GM23248 (cell line): Measurements from ENCODE around the gene NPHP4. TPM values are rescaled to one million over a fixed set of nuclear protein-coding genes. Genes with fewer than 3 reads are reported as not detected.

Experiments
- DNase-seq: peaks from one replicate; pipeline ENCODE4 v3.0.0-alpha.2; 2015
- H2AFZ ChIP-seq: fragments of 200-600 bp; sonication (generic); 2 replicates; pipeline ENCODE4 v1.6.1; 2016; ENCODE audit warnings: antibody characterized with exemption
- H3F3A ChIP-seq: fragments of 200-600 bp; sonication (generic); 2 replicates; pipeline ENCODE4 v1.6.1; 2016; ENCODE audit warnings: mild to moderate bottlenecking, antibody characterized with exemption, mixed run types; ENCODE audit not compliant: insufficient read depth
- H3K27ac ChIP-seq: fragments of 200-600 bp; sonication (generic); 2 replicates; pipeline ENCODE4 v1.5.1; 2016; ENCODE audit warnings: mild to moderate bottlenecking
- H3K27me3 ChIP-seq: fragments of 200-600 bp; sonication (generic); replicated peaks from 2 replicates; pipeline ENCODE4 v1.6.1; 2016; ENCODE audit warnings: mild to moderate bottlenecking; ENCODE audit not compliant: insufficient read depth
- H3K36me3 ChIP-seq: fragments of 200-600 bp; sonication (generic); 2 replicates; pipeline ENCODE4 v1.6.1; 2016; ENCODE audit warnings: low read depth, mild to moderate bottlenecking
- H3K4me1 ChIP-seq: fragments of 200-600 bp; sonication (generic); 2 replicates; pipeline ENCODE4 v1.6.1; 2016; ENCODE audit warnings: mild to moderate bottlenecking; ENCODE audit not compliant: insufficient read depth
- H3K4me2 ChIP-seq: fragments of 200-600 bp; sonication (generic); one replicate; pipeline ENCODE4 v1.6.1; 2016; ENCODE audit warnings: mild to moderate bottlenecking; ENCODE audit not compliant: unreplicated experiment
- H3K4me3 ChIP-seq: fragments of 200-600 bp; sonication (generic); 2 replicates; pipeline ENCODE4 v1.5.1; 2016; ENCODE audit warnings: mild to moderate bottlenecking
- H3K79me2 ChIP-seq: fragments of 200-600 bp; sonication (generic); 2 replicates; pipeline ENCODE4 v1.6.1; 2016; ENCODE audit warnings: mild to moderate bottlenecking; ENCODE audit not compliant: insufficient read depth
- H3K9ac ChIP-seq: fragments of 200-600 bp; sonication (generic); 2 replicates; pipeline ENCODE4 v1.6.1; 2016; ENCODE audit warnings: mild to moderate bottlenecking
- H3K9me2 ChIP-seq: fragments of 200-600 bp; sonication (generic); 2 replicates; pipeline ENCODE4 v1.6.1; 2016; ENCODE audit warnings: mixed run types, mild to moderate bottlenecking, moderate library complexity; ENCODE audit not compliant: insufficient read depth
- H3K9me3 ChIP-seq: fragments of 200-600 bp; sonication (generic); one replicate; pipeline ENCODE4 v1.6.1; 2017; ENCODE audit warnings: low read depth
- H4K20me1 ChIP-seq: fragments of 200-600 bp; sonication (generic); 2 replicates; pipeline ENCODE4 v1.6.0; 2016; ENCODE audit not compliant: insufficient read depth
- EZH2 ChIP-seq: fragments of 200-600 bp; sonication (generic); IDR thresholded peaks from 2 replicates; pipeline ENCODE4 v1.6.1; 2018; ENCODE audit warnings: antibody characterized with exemption, mild to moderate bottlenecking; ENCODE audit not compliant: insufficient read depth, poor library complexity, severe bottlenecking
- EZH2phosphoT487 ChIP-seq: fragments of 200-600 bp; sonication (generic); IDR thresholded peaks from 2 replicates; pipeline ENCODE4 v1.6.1; 2018; ENCODE audit warnings: antibody characterized with exemption, moderate library complexity, mild to moderate bottlenecking, low read depth; ENCODE audit not compliant: insufficient read depth
- WGBS, 2 experiments: methylation state at CpG; one replicate each; pipeline ENCODE4 v1.1.6; 2015 to 2017; ENCODE audit warnings: low lambda C conversion rate in 2 of 2, low coverage in 1 of 2; ENCODE audit errors: missing lambda C conversion rate in 2 of 2; 5-methylcytosine and 5-hydroxymethylcytosine counted together
- in situ Hi-C: fragments of 300-500 bp; cut with MboI; formaldehyde crosslinking; loops from 2 replicates; pipeline ENCODE4 v1.15.0; 2020
- polyA plus RNA-seq: library from polyadenylated mRNA; unstranded; fragments of >200 nt; fragmentation: Nextera tagmentation; extraction: Ambion mirVana; gene quantifications from 2 replicates; pipeline ENCODE4 v1.2.1, GENCODE V29; 2016
- total RNA-seq: library from RNA; depleted of rRNA; stranded (reverse); fragments of >200 nt; shearing (Covaris generic); gene quantifications from 2 replicates; pipeline ENCODE4 v1.2.3, GENCODE V29; 2014

NPHP4 gene
- total and polyA plus RNA-seq, 2 experiments from 2014 or later = 4.0 to 4.2 TPM

DNA sequence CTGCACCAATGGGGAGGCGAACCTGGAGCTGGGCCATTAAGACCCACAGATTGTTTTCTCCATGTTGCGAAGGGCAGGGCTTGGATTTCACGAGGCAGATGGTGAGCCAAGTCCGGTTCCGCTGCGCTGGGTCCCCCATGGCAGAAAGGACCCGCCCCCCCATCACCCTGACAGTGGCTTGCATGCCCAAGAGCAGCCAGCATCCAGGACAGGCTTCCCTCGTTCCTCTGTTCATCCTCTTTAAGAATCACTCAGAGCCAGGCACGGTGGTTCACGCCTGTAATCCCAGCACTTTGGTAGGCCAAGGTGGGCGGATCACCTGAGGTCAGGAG lies 15.8 kb upstream of the NPHP4 start:
- Histone ChIP-seq H3K36me3 (no peaks in the 10 kb centered on the region), H3K9ac (no peak overlapping the region), H3K9me2 (no peaks in the 10 kb centered on the region), H3F3A (no peaks in the 10 kb centered on the region), H4K20me1 (no peaks in the 10 kb centered on the region), H3K27me3 (no peaks in the 10 kb centered on the region), H2AFZ (no peak overlapping the region), H3K9me3 (no peaks in the 10 kb centered on the region), H3K27ac (no peak overlapping the region), H3K4me1 (no peaks in the 10 kb centered on the region), H3K79me2 (no peaks in the 10 kb centered on the region), H3K4me3 (no peak overlapping the region), H3K4me2 (no peak overlapping the region)
- in situ Hi-C loops = no loop called here
- TF ChIP-seq EZH2 (no peak), EZH2phosphoT487 (no peak)
- WGBS, 2 experiments = 80 to 85% methylated on average over 11 of the region's 11 CpGs
- DNase-seq = no peak

DNA sequence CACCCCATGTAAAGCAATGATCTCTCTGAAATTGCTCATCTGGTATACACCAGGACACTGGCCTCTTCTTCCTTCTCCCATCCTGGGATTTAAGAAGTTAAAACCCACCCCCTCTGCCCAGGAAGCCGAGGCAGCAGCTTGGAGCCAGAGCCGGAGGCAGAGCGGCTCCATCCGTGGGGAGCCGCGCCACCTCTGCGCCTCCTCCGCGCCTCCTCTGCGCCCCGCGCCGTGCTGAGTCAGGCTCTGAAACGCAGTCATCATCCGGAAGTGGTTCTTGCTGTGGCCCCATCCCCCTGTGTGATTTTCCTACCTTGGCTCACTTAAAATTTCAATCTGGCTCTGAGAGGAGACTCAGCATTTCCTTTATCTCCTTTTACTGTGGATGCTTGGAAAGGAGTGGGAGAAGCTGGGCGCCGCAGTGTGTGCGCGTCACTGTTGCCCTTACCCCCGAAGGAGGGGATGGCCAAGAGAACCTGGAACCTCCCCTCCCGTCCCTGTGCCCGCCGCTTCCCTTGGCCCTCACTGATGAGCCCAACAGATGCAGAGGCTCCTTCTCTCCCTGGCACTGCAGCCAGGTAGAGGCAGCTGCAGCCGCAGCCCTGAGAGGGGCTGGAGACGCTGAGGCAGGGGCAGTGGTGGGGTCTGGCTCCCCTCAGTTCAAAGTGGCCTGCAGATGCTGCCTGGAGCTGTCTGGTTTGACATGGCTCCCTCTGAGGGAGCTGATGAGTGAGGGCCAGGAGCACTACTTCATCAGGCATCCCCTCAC lies 15.3 kb upstream of the NPHP4 start:
- no peaks in the 10 kb centered on the region for H3K9me3 ChIP-seq
- H3K4me1 ChIP-seq = no peaks in the 10 kb centered on the region
- H3K4me3 ChIP-seq = no peak overlapping the region
- H3K36me3 ChIP-seq = no peaks in the 10 kb centered on the region
- H3K79me2 ChIP-seq = no peaks in the 10 kb centered on the region
- H3K27me3 ChIP-seq = no peaks in the 10 kb centered on the region
- no peak overlapping the region for H3K27ac ChIP-seq
- H3K9me2 ChIP-seq = no peaks in the 10 kb centered on the region
- no peaks in the 10 kb centered on the region for H4K20me1 ChIP-seq
- 76 to 80% methylated on average over 24 to 25 of the region's 25 CpGs for WGBS, 2 experiments
- no peak for TF ChIP-seq EZH2phosphoT487
- no peak for TF ChIP-seq EZH2
- H3K4me2 ChIP-seq = no peak overlapping the region
- H2AFZ ChIP-seq = no peak overlapping the region
- no peak for DNase-seq
- H3K9ac ChIP-seq = no peak overlapping the region
- in situ Hi-C loops = no loop called here
- H3F3A ChIP-seq = no peaks in the 10 kb centered on the region

GRCh38 chr1:6006882-6007281 lies 14.7 kb upstream of the NPHP4 start:
- in situ Hi-C loops = no loop called here
- DNase-seq = no peak
- Histone ChIP-seq H3K79me2 (no peaks in the 10 kb centered on the region), H3K27ac (no peak overlapping the region), H3K9me3 (no peaks in the 10 kb centered on the region), H3K36me3 (no peaks in the 10 kb centered on the region), H3K4me2 (no peak overlapping the region), H3K4me1 (no peaks in the 10 kb centered on the region), H4K20me1 (no peaks in the 10 kb centered on the region), H3K27me3 (no peaks in the 10 kb centered on the region), H3K9ac (no peak overlapping the region), H3F3A (no peaks in the 10 kb centered on the region), H3K9me2 (no peaks in the 10 kb centered on the region), H3K4me3 (no peak overlapping the region), H2AFZ (no peak overlapping the region)
- 70 to 86% methylated on average over 10 to 11 of the region's 12 CpGs for WGBS, 2 experiments
- TF ChIP-seq EZH2phosphoT487 (no peak), EZH2 (no peak)

- no peaks in the 10 kb centered on the region for H3K36me3 ChIP-seq
- H3K4me1 ChIP-seq = no peaks in the 10 kb centered on the region
- H3F3A ChIP-seq = no peaks in the 10 kb centered on the region
- H3K27ac ChIP-seq = no peak overlapping the region
- no peak for DNase-seq
- WGBS, 2 experiments = 62 to 67% methylated on average over 6 to 9 of the region's 10 CpGs
- TF ChIP-seq EZH2 (no peak), EZH2phosphoT487 (no peak)
- H4K20me1 ChIP-seq = no peaks in the 10 kb centered on the region
- H3K9ac ChIP-seq = no peak overlapping the region
- in situ Hi-C loops = no loop called here
- no peaks in the 10 kb centered on the region for H3K79me2 ChIP-seq
- no peaks in the 10 kb centered on the region for H3K9me2 ChIP-seq
- H3K27me3 ChIP-seq = no peaks in the 10 kb centered on the region
- no peak overlapping the region for H3K4me3 ChIP-seq
- H2AFZ ChIP-seq = no peak overlapping the region
- no peak overlapping the region for H3K4me2 ChIP-seq
- H3K9me3 ChIP-seq = no peaks in the 10 kb centered on the region
Observed at GRCh38 chr1:6005276-6005917, 13.2 kb upstream of the NPHP4 start.
